Measurements from ENCODE around the gene KCNQ1.

Gene KCNQ1

DNA sequence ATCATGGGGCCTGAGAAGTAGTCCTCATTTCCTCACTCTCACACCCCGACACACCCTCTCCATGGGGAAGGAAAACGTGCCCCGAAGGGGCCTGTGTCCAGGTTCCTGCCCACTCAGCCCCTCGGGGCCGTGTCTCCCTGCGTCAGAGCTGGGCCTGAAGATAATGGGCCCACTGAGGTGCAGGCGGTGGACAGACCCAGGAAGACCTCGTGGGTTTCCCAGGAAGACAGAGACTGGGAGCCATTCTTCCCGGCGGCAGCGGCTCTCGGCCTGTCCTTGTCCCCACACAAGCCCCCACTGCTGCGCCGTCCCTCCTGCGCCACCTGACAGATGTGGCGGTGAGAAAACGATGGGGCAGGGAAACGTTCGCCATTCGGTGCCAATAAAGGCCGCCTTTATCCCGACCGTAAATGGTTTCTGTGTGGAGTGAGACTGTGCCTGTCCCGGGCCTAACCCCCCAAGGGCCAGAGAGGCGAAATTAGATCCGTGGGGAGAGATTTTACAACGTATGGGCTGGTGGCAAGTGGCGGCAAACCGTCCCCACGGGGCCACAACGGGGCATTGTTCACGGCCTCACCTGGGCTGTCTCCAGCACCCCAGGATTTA, 351.8 kb downstream of the KCNQ1 start:
- DNase-seq (ENCODE audit: low spot score) = no peak

DNA sequence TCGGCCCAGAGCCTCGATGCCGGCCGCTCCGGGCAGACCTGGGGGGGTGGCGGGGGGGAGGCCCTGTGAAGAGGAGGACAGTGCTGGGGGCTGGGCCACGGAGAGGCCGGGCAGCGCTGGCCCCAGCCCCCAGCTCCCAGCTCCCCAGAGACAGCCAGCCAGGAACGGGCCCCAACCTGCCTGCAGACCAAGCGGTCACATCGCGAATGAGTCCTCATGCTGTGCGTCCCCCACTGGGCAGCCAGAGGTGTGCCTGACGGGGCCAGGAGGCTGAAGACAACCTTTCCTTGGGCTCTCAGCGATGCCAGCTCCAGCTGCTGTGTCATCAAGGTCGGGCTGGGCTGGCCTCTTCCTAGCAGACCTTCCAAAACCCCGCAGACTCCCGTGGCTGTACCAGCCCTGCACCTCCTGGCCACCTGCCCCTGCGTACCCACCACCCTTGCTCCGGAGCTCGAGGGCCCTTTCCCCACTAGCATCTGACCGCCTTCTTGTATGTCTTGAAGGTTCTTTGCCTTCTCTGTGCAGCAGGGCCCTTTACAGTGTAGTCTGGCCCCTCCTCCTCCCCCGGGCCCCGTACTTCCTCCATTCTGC, 352.4 kb downstream of the KCNQ1 start:
- DNase-seq (ENCODE audit: low spot score) = no peak

- DNase-seq (ENCODE audit: low spot score) = no peak
Observed at GRCh38 chr11:2797741-2798361, 353.0 kb downstream of the KCNQ1 start.

- DNase-seq (ENCODE audit: low spot score) = no peak
Observed at GRCh38 chr11:2798951-2799761, 354.3 kb downstream of the KCNQ1 start.

DNA sequence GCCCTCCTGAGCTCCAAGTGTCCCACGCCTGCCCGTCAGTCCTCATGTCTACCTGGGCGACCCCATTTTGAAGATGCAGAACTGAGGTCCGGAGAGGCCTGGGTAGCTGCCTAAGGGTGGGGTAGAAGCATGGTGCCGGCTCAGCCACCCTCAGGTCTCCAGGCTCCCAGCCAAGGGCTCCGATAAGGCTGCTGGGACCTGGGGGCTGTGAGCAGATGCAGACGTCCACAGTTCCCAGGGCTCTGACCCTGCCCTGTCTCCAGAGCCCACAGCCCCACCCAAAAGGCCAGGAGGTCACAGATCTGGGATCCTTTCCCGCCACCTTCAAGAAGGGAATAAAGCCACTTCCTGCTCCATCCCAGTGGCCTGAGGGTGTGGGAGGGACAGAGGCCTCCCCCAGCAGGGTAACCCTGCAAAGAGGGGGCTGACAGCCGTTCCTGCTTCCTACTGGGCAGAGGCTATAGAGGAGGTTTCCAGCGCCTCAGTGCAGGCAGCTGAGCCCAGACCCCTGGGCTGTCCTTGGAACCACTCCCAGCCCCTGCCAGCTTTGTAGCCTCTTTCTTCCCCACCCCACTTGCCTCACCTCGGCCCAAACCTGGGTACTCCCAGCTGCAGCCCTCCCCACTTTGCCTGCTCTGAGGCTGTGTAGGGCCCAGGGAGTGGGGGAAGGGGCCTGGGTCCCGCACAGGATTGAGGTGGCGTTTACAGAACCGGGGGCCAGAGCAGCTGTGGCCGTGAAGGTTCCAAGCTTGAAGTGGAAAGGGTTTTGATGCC, 355.3 kb downstream of the KCNQ1 start:
- DNase-seq (ENCODE audit: low spot score) = no peak

DNA sequence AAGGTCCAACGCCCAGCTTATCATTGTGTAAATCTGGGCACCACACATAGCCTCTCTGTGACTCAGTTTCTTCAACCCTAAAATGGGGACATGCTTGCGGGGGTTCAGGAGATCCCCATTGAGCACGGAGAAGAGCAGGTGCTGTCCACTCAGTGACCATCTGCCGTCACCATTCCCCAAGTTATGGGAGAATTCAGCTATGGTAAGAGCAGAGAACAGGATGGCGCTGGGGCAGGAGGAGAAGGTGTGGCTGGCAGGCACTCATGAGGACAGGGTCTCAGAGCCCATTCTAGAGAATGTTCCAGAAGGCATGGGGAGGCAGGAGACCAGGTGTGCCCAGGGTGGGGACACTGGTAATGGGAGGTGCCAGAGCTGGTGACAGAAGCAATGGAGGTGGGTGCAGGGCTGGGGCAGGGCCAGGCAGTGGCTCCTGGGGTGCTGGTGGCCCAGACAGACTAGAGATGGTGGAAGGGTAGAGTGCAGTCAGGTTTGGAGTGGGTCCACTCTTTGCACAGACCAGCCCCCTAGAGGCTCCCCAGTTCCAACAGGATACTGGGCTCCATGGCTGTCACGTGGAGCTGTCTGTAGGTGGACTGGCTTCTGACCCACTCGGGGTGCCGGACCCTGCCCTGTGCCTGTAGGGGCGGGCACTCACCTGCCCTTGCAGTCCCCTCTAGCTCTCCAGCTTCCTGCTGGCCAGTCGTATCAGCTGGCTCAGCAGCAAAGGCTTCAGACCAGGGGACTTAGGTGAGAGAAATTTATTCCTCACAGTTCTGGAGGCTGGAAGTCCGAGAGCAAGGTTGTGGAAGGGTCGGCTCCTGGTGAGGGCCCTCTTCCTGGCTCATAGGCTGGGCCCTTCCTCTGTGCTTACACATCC, 356.1 kb downstream of the KCNQ1 start:
- no peak for DNase-seq (ENCODE audit: low spot score)

- no peak for DNase-seq (ENCODE audit: low spot score)
Observed at GRCh38 chr11:2801711-2802388, 357.0 kb downstream of the KCNQ1 start.

DNA sequence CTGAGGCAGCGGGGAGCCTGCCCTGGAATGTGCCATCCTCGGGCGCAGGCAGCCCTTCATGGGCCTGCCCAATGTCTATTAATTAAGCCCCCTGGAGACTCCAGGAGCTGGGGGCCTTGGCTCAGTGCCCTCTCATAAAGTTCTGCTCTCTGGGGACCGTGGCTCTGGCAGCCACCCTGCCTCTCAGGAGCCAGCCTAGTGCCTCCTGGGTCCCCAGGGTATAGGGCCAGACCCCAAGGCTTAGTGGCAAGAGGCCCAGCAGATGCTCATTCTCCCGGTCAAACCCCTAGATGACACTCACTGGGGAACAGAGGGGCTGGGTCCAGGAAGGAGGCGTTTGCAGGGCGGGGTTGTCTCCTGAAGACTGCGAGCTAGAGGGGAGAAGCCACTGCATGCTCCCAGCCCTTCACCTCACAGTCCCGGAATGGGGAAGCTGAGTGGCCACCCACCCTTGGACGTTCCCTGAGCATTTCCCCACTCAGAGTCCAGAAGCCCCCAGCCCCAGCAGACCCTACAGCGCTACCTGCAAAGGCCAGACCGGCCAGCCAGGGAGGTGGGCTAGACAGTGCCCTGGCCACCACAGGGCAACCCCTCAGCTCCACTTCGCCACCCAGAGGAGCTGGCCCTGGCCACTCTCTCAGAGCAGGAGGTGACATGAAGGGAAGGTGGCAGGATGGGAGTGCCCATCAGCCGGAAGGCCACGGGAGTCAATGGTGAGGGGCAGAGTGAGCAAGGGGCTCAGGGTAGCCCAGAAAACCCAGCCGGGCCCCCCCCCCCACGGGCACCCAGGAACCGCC, 357.8 kb downstream of the KCNQ1 start:
- DNase-seq (ENCODE audit: low spot score) = no peak

DNA sequence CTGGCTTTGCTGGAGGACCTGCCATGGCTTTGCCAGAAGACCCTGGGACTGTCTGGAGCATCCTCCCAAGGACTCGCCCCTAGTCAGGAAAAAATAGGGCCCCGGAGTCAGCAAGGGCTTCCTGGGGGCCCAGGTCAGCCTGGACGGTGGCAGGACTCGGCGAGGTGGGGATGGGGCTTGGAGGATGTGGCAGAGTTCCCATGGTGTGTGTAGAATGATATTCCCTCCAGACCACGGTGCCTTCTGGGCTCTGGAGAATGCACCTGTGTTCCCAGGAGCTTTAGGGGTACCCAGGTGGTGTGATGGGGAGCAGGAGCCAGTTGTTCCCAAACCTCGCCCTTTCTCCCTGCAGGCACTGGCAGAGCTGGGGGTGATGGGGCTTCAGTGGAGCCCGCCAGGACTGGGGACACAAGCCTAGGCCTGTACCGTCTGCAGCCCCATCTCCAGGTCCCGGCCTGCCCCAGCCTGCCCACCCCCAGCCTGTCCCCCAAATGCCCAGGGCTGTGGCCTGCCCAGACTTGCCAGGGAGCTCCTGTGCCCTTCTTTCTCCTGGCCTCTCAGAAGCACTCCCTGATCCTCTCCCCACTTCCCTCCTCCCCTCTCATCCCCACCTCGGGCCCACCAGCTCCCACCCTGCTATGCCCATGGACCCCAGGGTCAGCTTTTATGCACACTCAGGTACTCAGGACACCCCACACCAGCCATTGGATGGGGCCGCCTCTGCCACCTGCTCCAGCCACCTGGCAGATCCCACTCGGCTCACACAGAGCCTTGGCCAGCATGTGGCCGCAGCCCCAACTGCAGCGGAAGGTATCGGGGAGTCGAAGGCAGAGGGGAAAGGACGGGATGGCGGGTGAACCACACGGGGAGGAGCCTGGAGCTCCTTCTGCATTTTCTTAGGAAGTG, 358.6 kb downstream of the KCNQ1 start:
- DNase-seq (ENCODE audit: low spot score) = no peak

- no peak for DNase-seq (ENCODE audit: low spot score)
Observed at GRCh38 chr11:2804189-2804588, 359.4 kb downstream of the KCNQ1 start.

DNA sequence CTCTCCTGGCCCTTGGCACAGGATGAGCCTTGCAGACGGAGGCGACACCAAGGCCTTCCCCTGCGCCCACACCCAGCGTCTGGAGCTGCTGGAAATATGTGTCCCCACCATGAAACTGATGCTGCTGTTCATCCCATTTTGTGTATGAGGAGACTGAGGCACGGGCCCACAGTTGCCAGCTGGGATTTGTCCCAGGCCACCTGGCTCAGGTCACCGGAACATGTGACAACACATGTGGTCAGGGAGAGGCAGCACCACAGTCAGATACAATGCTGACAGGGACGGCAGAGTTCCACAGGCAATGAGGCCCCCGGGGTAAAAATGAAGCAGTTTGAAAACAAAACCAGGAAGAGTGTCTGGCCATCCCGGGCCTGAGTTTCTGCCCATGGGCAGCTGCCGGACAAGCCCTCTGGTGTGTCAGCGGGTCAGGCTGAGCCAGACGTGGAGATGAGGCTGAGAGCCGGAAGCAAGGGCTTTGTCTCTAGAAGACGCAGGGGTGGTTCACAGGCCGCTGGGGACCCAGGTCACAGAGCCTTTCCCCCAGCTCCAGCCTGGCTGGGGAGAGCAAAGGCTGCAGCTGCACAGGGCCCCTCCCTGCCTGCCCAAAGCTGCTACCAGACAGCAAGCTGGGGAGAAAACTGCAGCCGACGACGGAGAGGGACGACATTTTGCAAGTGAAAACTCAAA, 360.0 kb downstream of the KCNQ1 start:
- peak; percentile 62 for DNase-seq (ENCODE audit: low spot score)

- no peak for DNase-seq (ENCODE audit: low spot score)
Observed at GRCh38 chr11:2805388-2806056, 360.7 kb downstream of the KCNQ1 start.

- DNase-seq (ENCODE audit: low spot score) = no peak
Observed at GRCh38 chr11:2806351-2807024, 361.7 kb downstream of the KCNQ1 start.

- no peak for DNase-seq (ENCODE audit: low spot score)
Observed at GRCh38 chr11:2807025-2807681, 362.3 kb downstream of the KCNQ1 start.

- no peak for DNase-seq (ENCODE audit: low spot score)
Observed at GRCh38 chr11:2807801-2808241, 363.0 kb downstream of the KCNQ1 start.

Measured in kidney capillary endothelial cell (primary cell).